Measurements from ENCODE around the gene MPEG1.

Gene MPEG1

DNA sequence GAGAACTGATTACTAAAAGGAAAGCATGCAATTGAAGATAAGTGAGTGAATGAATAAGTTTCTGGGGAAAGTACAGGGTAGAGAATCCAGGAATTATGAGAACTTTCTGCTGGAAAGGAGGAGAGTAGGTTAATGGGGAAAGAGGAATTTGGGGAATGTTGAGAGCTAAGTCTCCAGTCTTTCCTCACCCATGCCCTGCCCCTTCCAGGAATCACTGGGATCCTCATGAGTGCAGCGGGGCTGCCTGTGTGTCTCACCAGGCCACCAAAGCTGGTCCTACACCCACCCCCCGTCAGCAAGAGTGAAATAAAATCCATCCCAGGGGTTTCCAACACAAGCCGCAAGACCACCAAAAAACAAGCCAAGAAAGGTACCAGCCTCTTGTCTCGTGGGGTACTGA, 23.8 kb downstream of the MPEG1 start:
- DNase-seq (ENCODE audit: low read depth, low spot score): no peak

DNA sequence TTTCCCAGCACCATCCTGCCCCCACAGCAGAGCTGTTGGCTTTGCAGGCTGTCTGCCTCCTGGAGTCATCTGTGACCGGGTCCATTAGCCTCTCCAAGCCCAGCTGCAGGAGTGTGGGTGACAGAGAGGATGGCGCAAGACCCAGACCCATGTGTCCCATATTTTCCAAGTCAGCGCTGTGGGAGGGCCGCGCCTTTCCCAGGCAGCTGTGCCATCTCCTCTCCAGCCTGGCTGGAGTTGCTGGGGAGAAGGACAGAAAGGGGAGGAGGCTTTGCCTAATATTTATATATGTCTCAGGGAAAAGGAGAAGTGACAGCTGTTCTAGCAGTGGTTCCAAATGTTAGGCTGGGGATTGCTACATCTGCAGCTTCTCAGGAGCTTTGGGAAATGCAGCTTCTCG, 25.1 kb downstream of the MPEG1 start:
- no peak for DNase-seq (ENCODE audit: low read depth, low spot score)

DNA sequence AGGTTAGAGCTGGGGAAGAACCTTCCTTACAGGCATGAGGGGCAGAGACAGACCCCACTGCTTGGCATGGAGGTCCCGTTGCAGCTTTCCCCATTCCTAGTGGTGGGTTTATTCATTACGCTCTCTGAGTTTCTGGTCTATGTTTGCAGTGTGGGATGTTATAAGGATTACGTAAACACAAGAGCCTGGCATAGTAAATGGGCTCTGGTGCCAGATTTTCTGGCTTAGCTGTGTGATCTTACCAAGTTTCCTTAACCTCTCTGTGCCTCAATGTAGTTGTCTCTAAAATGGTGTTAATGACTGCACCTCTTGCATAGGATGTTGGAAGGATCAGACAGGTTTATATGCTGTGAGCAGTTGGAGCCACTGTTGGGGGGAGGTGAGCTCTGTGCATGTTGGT, 25.7 kb downstream of the MPEG1 start:
- no peak for DNase-seq (ENCODE audit: low read depth, low spot score)

- peak; percentile 87 for DNase-seq (ENCODE audit: low read depth, low spot score)
These were observed 26.6 kb downstream of the MPEG1 start for GRCh38 chr11:59186130-59186594.

- DNase-seq (ENCODE audit: low read depth, low spot score): no peak
These were observed 27.3 kb downstream of the MPEG1 start for GRCh38 chr11:59185386-59185945.

DNA sequence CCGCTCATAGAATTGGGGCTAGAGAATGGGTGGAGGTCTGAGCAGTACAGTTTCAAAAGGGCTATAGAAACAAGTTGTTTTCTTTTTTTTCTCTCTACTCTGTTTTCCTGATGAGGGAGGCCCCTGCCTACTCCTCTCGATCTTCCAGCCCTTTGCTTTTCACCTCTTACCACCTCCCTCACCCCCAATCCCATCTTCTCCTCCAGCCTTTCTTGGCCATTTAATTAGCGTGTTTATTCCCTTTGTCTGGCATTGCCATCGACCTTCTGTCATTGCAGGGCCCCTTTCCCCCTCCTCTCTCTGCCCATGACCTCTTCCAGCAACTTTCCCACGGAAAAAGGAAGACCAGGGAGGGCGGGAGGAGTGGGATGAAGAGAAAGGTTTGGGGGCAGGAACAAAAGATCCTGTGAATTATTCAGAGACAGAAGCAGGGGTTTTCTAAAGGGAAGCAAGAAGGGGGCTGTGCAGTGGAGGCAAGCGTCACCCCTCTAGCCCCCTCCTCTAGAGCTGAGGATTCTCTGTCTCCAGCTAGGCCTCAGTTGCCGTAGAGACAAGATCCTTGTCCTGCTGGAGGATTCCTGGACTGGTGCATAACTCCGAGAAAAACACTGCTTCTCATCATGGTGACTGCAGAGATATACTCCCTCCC, 27.9 kb downstream of the MPEG1 start:
- no peak for DNase-seq (ENCODE audit: low read depth, low spot score)

- DNase-seq (ENCODE audit: low read depth, low spot score): no peak
These were observed 29.0 kb downstream of the MPEG1 start for GRCh38 chr11:59183771-59184170.

- peak; percentile 63 for DNase-seq (ENCODE audit: low read depth, low spot score)
These were observed 30.1 kb downstream of the MPEG1 start for GRCh38 chr11:59182457-59183151.

- no peak for DNase-seq (ENCODE audit: low read depth, low spot score)
These were observed 30.8 kb downstream of the MPEG1 start for GRCh38 chr11:59181746-59182456.

DNA sequence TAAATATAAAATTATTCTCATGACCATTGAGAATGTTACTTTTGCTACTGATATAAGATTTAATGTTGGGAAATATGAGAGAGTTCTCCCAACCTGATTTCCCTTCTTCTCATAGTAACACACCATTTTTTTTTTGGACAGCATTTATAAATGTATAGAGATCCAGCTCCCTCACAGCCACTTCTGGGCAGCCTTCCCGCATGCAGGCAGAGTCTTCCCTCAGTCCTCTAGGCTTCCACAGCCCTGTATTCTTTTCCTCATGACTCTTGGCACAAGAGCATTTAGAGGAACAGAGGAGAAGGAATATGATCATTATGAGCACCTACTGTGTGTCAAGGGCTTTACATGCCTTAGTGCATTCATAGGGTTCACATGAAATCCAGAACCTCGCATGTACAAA, 31.8 kb downstream of the MPEG1 start:
- no peak for DNase-seq (ENCODE audit: low read depth, low spot score)

GRCh38 chr11:59180168-59180776, 32.5 kb downstream of the MPEG1 start:
- DNase-seq (ENCODE audit: low read depth, low spot score): no peak

GRCh38 chr11:59179121-59179520, 33.6 kb downstream of the MPEG1 start:
- DNase-seq (ENCODE audit: low read depth, low spot score): no peak

DNA sequence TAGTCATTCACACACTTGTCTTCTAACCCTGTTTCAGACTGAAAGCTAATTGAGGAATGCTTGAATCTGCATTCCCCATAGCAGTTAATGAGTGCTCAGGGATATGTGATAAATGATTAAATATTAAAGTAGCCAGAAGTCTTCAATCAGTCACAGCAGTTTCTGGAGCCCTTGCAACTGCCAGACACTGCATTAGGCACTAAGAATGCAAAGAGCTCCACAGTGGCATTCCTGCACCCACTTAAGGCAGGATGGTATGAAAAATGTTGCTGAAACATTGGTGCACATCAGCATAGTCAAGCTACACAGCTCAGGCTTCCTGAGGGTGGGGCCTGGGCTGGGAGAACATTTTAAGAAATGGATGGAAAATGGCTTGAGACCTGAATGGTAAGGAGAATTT, 34.3 kb downstream of the MPEG1 start:
- DNase-seq (ENCODE audit: low read depth, low spot score): no peak

DNA sequence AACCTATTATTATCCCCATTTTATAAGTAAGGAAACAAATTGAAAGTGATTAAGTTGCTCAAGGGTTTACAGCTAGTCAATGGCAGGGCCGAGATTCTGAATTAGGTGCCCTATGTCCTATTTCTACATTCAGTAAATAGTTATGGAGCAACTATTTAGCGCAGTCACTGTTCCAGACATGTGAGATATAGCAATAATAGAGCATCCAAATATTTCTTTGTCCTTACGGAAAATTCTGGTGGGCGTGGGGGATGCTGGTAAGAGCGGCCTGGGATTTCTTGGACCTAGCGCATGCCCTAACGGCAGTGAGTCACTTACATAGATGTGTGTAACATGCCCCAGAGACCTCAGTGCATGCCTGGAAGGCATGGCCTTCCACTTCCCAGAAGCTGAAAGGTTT, 36.4 kb downstream of the MPEG1 start:
- no peak for DNase-seq (ENCODE audit: low read depth, low spot score)

- peak; percentile 81 for DNase-seq (ENCODE audit: low read depth, low spot score)
These were observed 37.6 kb downstream of the MPEG1 start for GRCh38 chr11:59175091-59175501.

- DNase-seq (ENCODE audit: low read depth, low spot score): peak; percentile 77
These were observed 38.1 kb downstream of the MPEG1 start for GRCh38 chr11:59174664-59175033.

- peak; percentile 79 for DNase-seq (ENCODE audit: low read depth, low spot score)
These were observed 38.6 kb downstream of the MPEG1 start for GRCh38 chr11:59173964-59174663.

GRCh38 chr11:59173080-59173963, 39.4 kb downstream of the MPEG1 start:
- peak; percentile 80 for DNase-seq (ENCODE audit: low read depth, low spot score)

GRCh38 chr11:59172345-59173079, 40.2 kb downstream of the MPEG1 start:
- peak; percentile 46 for DNase-seq (ENCODE audit: low read depth, low spot score)
